C1 segment of cervical spinal cord (tissue), 14 donors: ENCODE data around the gene DMD.
"Not testable (repeated sequence)": the region's sequence is repeated elsewhere in the genome, so short reads cannot be mapped to it uniquely, and the experiment has no call there.

Source experiments
- DNase-seq, 14 donors: peaks; one replicate each; lab custom pipeline; 2025; lab: John Stamatoyannopoulos, UW

The DMD gene

GRCh38 chrX:32867781-32868523 is 343.4 kb downstream of the DMD start:
- DNase-seq, result no peak

- no peak for DNase-seq
Measured at GRCh38 chrX:32852203-32852602, 359.1 kb downstream of the DMD start.

GRCh38 chrX:32851556-32851955 is 359.8 kb downstream of the DMD start:
- DNase-seq, result no peak

GRCh38 chrX:32847921-32848320 is 363.4 kb downstream of the DMD start:
- no peak for DNase-seq

GRCh38 chrX:32842053-32842452 is 369.3 kb downstream of the DMD start:
- no peak for DNase-seq

- no peak for DNase-seq
Measured at GRCh38 chrX:32839781-32840180, 371.6 kb downstream of the DMD start.

- no peak for DNase-seq
Measured at GRCh38 chrX:32825009-32825408, 386.3 kb downstream of the DMD start.

- DNase-seq, result no peak
Measured at GRCh38 chrX:32804034-32804433, 407.3 kb downstream of the DMD start.

- DNase-seq, result no peak
Measured at GRCh38 chrX:32798990-32799389, 412.4 kb downstream of the DMD start.

GRCh38 chrX:32788936-32789335 is 422.4 kb downstream of the DMD start:
- DNase-seq, result no peak

- DNase-seq, result no peak
Measured at GRCh38 chrX:32780109-32780508, 431.2 kb downstream of the DMD start.

GRCh38 chrX:32778965-32779364 is 432.4 kb downstream of the DMD start:
- DNase-seq, result no peak

- no peak for DNase-seq
Measured at GRCh38 chrX:32774966-32775365, 436.4 kb downstream of the DMD start.

GRCh38 chrX:32749070-32749469 is 462.3 kb downstream of the DMD start:
- no peak for DNase-seq

GRCh38 chrX:32745323-32745722 is 466.0 kb downstream of the DMD start:
- no peak for DNase-seq

- no peak for DNase-seq
Measured at GRCh38 chrX:32744921-32745320, 466.4 kb downstream of the DMD start.

- no peak for DNase-seq
Measured at GRCh38 chrX:32741910-32742309, 469.4 kb downstream of the DMD start.

GRCh38 chrX:32708542-32708941 is 502.8 kb downstream of the DMD start:
- DNase-seq, result no peak

GRCh38 chrX:32705385-32705784 is 506.0 kb downstream of the DMD start:
- DNase-seq, result not testable (repeated sequence)

- no peak for DNase-seq
Measured at GRCh38 chrX:32687379-32687778, 524.0 kb downstream of the DMD start.

- no peak for DNase-seq
Measured at GRCh38 chrX:32678487-32678886, 532.9 kb downstream of the DMD start.

GRCh38 chrX:32673193-32673592 is 538.2 kb downstream of the DMD start:
- peak in 1 of 14 donors; percentile 0 for DNase-seq

- no peak for DNase-seq
Measured at GRCh38 chrX:32662516-32662915, 548.8 kb downstream of the DMD start.
